Measurements from ENCODE around the gene LY6G5C. TPM values are rescaled to one million over a fixed set of nuclear protein-coding genes. Genes with fewer than 3 reads are reported as not detected.

LY6G5C gene
- total and polyA plus RNA-seq, 2 of the 13 experiments (the other 11 are each of a cell fraction or from before 2014, with no cell fraction given): 0.33 to 0.55 TPM

GRCh38 chr6:31660381-31661261 is 20.2 kb downstream of the LY6G5C start, which contains the start of gene C6orf47 (continued):
- TF ChIP-seq, protein P1, sequence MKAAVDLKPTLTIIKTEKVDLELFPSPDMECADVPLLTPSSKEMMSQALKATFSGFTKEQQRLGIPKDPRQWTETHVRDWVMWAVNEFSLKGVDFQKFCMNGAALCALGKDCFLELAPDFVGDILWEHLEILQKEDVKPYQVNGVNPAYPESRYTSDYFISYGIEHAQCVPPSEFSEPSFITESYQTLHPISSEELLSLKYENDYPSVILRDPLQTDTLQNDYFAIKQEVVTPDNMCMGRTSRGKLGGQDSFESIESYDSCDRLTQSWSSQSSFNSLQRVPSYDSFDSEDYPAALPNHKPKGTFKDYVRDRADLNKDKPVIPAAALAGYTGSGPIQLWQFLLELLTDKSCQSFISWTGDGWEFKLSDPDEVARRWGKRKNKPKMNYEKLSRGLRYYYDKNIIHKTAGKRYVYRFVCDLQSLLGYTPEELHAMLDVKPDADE (CRISPR knock-in tag; IDR thresholded peaks at IDR 0.05): peak; percentile 92; the same call in 1 of the 2 replicates
- TF ChIP-seq ZSCAN31 (CRISPR knock-in tag; IDR thresholded peaks at IDR 0.05; ENCODE audit: low read depth) (peak; percentile 84; the same call in 1 of the 2 replicates), ZNF557 (CRISPR knock-in tag; IDR thresholded peaks at IDR 0.05) (no peak), ZNF382 (CRISPR knock-in tag; IDR thresholded peaks at IDR 0.05; ENCODE audit: borderline replicate concordance) (no peak; the same call in 1 of the 2 replicates), SMARCC2 (IDR thresholded peaks at IDR 0.05) (no peak), RARA (CRISPR knock-in tag; IDR thresholded peaks at IDR 0.05) (peak; percentile 32), CHCHD3 (CRISPR knock-in tag; IDR thresholded peaks at IDR 0.05) (0 out of 2 replicates have a peak, but pooled peaks have one; percentile 49), ZNF780A (CRISPR knock-in tag; IDR thresholded peaks at IDR 0.05) (no peak; the same call in 1 of the 2 replicates), ZSCAN9 (CRISPR knock-in tag; IDR thresholded peaks at IDR 0.05; ENCODE audit: borderline replicate concordance) (no peak; the same call in 1 of the 2 replicates), HOXA7 (CRISPR knock-in tag; IDR thresholded peaks at IDR 0.05) (no peak), KDM5B (CRISPR knock-in tag; IDR thresholded peaks at IDR 0.05; ENCODE audit: borderline replicate concordance) (peak; percentile 91), CAMTA2 (CRISPR knock-in tag; IDR thresholded peaks at IDR 0.05; ENCODE audit: borderline replicate concordance) (peak; percentile 97; the same call in 1 of the 2 replicates), RBAK (CRISPR knock-in tag; IDR thresholded peaks at IDR 0.05) (peak; percentile 23; the same call in 1 of the 2 replicates), SNAPC4 (CRISPR knock-in tag; IDR thresholded peaks at IDR 0.05) (no peak; the same call in 1 of the 2 replicates), SIN3B (IDR thresholded peaks at IDR 0.05; ENCODE audit: low read length) (no peak), ZNF878 (CRISPR knock-in tag; IDR thresholded peaks at IDR 0.05) (peak; percentile 92)
- TF ChIP-seq, protein P2, sequence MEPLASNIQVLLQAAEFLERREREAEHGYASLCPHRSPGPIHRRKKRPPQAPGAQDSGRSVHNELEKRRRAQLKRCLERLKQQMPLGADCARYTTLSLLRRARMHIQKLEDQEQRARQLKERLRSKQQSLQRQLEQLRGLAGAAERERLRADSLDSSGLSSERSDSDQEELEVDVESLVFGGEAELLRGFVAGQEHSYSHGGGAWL (CRISPR knock-in tag; IDR thresholded peaks at IDR 0.05): peak; percentile 84
- TF ChIP-seq, protein P3, sequence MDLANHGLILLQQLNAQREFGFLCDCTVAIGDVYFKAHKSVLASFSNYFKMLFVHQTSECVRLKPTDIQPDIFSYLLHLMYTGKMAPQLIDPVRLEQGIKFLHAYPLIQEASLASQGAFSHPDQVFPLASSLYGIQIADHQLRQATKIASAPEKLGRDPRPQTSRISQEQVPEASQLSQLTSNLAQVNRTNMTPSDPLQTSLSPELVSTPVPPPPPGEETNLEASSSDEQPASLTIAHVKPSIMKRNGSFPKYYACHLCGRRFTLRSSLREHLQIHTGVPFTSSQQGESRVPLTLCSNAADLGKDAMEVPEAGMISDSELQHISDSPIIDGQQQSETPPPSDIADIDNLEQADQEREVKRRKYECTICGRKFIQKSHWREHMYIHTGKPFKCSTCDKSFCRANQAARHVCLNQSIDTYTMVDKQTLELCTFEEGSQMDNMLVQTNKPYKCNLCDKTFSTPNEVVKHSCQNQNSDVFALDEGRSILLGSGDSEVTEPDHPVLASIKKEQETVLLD (CRISPR knock-in tag; IDR thresholded peaks at IDR 0.05; ENCODE audit: low read depth): peak; percentile 46; the same call in 1 of the 2 replicates
- TF ChIP-seq, protein P4, sequence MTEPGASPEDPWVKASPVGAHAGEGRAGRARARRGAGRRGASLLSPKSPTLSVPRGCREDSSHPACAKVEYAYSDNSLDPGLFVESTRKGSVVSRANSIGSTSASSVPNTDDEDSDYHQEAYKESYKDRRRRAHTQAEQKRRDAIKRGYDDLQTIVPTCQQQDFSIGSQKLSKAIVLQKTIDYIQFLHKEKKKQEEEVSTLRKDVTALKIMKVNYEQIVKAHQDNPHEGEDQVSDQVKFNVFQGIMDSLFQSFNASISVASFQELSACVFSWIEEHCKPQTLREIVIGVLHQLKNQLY (CRISPR knock-in tag; IDR thresholded peaks at IDR 0.05): no peak
- TF ChIP-seq, protein P5, sequence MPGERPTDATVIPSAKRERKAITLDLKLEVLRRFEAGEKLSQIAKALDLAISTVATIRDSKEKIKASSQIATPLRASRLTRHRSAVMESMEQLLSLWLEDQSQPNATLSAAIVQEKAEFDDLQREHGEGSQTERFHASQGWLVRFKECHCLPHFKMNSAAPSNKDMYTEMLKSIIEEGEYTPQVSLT (CRISPR knock-in tag; IDR thresholded peaks at IDR 0.05; ENCODE audit: borderline replicate concordance, low read depth): peak; percentile 79; the same call in 1 of the 2 replicates
